Right lobe of liver (tissue), 4 donors: ENCODE data around the gene STK17B.
"Not testable (repeated sequence)": the region's sequence is repeated elsewhere in the genome, so short reads cannot be mapped to it uniquely, and the experiment has no call there.

Experiments used
- CTCF ChIP-seq, 4 donors: fragments of 200-600 bp in 3 of 4; fragments of 450-650 bp in 1 of 4; IDR thresholded peaks; one replicate each; pipeline versions ENCODE4 v1.5.1 to v1.8.0; 2016 to 2022; ENCODE audit warnings: antibody characterized with exemption in 4 of 4, mild to moderate bottlenecking in 2 of 4
- POLR2A ChIP-seq: fragments of 450-650 bp; IDR thresholded peaks from one replicate; pipeline ENCODE4 v1.6.1; 2017; ENCODE audit warnings: antibody characterized with exemption, mild to moderate bottlenecking
- donor health status: DM: no; HTN: no; CAD: no.
- donor health status: DM: no; HTN: no; CAD: no.
- donor health status: DM: no; HTN: yes; CAD: no.

GRCh38 chr2:196089448-196089847 is 81.9 kb downstream of the STK17B start:
- not testable (repeated sequence) for TF ChIP-seq CTCF (IDR thresholded peaks at IDR 0.05); POLR2A
